ENCODE results near the gene WRAP73. TPM values are rescaled to one million over a fixed set of nuclear protein-coding genes. Genes with fewer than 3 reads are reported as not detected.

The WRAP73 gene
- total and polyA plus RNA-seq, 9 donors: 5.3 to 18.0 (median 15.8) TPM

DNA sequence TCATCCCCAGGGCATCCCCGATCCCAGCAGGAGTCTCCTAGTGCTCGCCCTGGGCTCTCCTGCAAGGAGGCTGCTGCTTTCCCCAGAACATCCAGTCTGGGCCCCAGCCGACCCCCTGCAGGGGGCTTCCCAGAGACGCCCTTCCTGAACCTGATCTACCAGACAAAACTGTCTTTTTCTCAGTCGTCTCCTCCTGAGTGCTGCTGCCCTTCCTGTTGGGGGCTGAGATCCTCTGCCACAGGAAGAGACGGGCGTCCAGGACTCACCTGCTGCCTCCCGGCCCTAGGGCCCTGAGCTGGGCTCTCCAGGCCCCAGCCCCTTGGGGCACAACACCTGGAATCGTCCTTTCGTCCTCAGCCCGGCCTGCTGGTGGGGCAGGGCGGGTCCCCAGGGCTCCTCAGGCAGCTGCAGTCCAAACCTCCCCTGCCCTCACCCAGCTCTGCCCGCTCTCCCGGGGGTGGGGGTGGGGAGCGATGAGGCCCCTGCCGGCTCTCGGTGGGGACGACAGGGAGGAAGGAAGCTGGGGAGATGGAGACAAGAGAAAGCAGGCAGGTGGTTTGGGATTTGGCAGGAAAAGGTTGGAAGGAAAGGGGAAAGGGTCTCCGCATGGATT is 39.3 kb upstream of the WRAP73 start:
- intact Hi-C loops (cut with DNase I): no loop called here
- 70 to 72% (median 70%) methylated on average over 18 to 19 of the region's 19 CpGs for WGBS, 3 donors
- Histone ChIP-seq H3K4me3 (no peak overlapping the region), H3K4me1 (ENCODE audit: insufficient read depth) (no peaks in the 10 kb centered on the region), H3K27me3 (no peaks in the 10 kb centered on the region), H3K27ac (no peak overlapping the region), H3K9me3 (no peaks in the 10 kb centered on the region), H3K36me3 (no peaks in the 10 kb centered on the region)
- no peak for DNase-seq
- TF ChIP-seq EP300 (IDR thresholded peaks at IDR 0.05) (no peak), POLR2A (IDR thresholded peaks at IDR 0.05) (no peak)
- TF ChIP-seq, protein P1, sequence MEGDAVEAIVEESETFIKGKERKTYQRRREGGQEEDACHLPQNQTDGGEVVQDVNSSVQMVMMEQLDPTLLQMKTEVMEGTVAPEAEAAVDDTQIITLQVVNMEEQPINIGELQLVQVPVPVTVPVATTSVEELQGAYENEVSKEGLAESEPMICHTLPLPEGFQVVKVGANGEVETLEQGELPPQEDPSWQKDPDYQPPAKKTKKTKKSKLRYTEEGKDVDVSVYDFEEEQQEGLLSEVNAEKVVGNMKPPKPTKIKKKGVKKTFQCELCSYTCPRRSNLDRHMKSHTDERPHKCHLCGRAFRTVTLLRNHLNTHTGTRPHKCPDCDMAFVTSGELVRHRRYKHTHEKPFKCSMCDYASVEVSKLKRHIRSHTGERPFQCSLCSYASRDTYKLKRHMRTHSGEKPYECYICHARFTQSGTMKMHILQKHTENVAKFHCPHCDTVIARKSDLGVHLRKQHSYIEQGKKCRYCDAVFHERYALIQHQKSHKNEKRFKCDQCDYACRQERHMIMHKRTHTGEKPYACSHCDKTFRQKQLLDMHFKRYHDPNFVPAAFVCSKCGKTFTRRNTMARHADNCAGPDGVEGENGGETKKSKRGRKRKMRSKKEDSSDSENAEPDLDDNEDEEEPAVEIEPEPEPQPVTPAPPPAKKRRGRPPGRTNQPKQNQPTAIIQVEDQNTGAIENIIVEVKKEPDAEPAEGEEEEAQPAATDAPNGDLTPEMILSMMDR (IDR thresholded peaks at IDR 0.05): no peak

DNA sequence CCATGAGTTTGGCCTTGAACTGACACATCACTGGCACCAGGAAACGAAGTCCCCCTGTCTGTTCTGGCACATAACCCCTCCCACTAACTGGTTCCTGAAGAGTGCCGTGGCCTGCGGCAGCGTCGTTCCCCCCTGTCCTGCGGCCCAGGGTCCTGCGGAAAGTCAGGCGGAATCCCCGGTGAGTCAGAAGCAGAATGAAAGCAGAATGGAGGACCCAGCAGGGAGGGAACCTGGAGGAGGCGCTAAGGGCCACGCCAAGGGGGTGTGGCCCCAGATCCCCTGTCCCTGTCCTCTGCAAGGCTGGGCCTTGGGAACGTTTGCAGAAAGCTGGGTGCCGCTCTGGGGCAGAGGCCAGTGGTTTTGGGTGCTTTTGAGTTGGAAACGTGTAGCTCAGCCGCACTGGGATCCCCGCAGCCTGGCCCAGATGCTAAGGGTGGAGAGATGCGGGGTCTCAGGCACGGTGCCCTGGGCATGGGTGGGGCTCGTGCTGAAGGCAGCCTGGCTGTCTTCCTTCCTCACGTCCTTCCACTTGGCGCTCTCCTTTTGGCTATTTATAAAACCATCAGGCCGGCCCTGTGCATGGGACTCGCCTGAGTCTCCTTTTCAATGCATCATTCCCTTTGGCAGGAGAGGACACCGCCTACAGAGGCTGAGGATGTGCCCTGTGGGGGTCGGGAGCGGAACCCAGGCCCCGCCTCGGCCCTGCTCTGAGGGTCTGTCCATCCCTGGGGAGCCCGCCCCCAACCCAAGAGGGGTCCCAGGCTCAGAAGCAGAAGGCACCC is 38.6 kb upstream of the WRAP73 start:
- peaks cover 1% of the 10 kb centered on the region for H3K4me1 ChIP-seq (ENCODE audit: insufficient read depth)
- H3K9me3 ChIP-seq: no peaks in the 10 kb centered on the region
- TF ChIP-seq POLR2A (IDR thresholded peaks at IDR 0.05): no peak
- TF ChIP-seq, protein P1 (IDR thresholded peaks at IDR 0.05): no peak
- TF ChIP-seq EP300 (IDR thresholded peaks at IDR 0.05): no peak
- WGBS, 3 donors: 60 to 68% (median 60%) methylated on average over 29 of the region's 29 CpGs
- no peaks in the 10 kb centered on the region for H3K36me3 ChIP-seq
- no peak overlapping the region for H3K27ac ChIP-seq
- intact Hi-C loops (cut with DNase I): no loop called here
- H3K4me3 ChIP-seq: no peak overlapping the region
- DNase-seq: no peak
- no peaks in the 10 kb centered on the region for H3K27me3 ChIP-seq

DNA sequence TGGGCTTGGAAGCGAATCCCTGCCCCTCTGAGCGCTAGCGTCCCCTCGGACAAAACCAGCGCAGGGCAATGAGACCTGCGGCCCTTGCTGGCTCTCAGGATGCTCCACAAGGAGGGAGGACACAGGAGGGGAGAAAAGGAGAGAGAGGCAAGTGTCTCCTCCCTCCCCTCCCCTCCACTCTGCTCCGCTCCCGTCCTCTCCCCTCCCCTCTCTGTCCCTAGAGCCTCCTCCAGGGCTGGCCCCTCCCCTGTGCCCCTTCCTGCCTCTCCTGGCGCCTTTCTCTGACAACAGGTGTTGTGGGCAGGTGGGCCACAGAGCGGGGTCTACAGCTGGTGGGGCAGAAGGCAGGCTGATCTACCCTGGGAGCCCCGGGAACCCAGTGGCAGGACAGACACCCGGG is 37.6 kb upstream of the WRAP73 start:
- no peaks in the 10 kb centered on the region for H3K36me3 ChIP-seq
- TF ChIP-seq, protein P1 (IDR thresholded peaks at IDR 0.05): no peak
- no peak for TF ChIP-seq POLR2A (IDR thresholded peaks at IDR 0.05)
- no peak for TF ChIP-seq EP300 (IDR thresholded peaks at IDR 0.05)
- H3K4me1 ChIP-seq (ENCODE audit: insufficient read depth): peaks cover 1% of the 10 kb centered on the region
- H3K9me3 ChIP-seq: no peaks in the 10 kb centered on the region
- no peak for DNase-seq
- intact Hi-C loops (cut with DNase I): no loop called here
- no peak overlapping the region for H3K4me3 ChIP-seq
- H3K27ac ChIP-seq: no peak overlapping the region
- WGBS, 3 donors: 81 to 86% (median 82%) methylated on average over 11 to 12 of the region's 12 CpGs
- no peaks in the 10 kb centered on the region for H3K27me3 ChIP-seq

DNA sequence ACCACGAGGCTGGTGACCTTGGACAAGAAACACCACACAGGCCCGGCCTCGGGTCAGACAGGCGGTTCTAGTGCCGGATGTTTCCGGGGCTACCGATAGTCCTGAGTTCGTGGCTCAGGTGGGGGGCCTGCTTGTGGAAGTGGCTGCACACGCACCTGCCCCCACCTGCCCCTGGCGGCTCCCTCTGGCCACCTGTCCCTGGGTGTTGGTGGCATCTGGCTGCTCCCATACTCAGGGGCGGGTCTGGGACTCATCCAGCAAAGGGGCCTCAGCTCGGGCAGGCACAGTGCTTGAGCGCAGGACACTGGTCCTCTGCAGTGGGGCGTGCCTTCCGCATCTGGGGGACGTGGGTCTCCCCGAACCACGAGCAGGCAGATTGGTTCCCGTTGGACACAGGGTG is 36.0 kb upstream of the WRAP73 start:
- H3K27ac ChIP-seq: no peak overlapping the region
- WGBS, 3 donors: 75 to 85% (median 79%) methylated on average over 10 to 19 of the region's 19 CpGs

More for the DNA sequence above, 36.0 kb upstream of the WRAP73 start:
- Histone ChIP-seq H3K4me1 (ENCODE audit: insufficient read depth) (peaks cover 1% of the 10 kb centered on the region), H3K4me3 (no peak overlapping the region), H3K27me3 (no peaks in the 10 kb centered on the region), H3K9me3 (no peaks in the 10 kb centered on the region), H3K36me3 (no peaks in the 10 kb centered on the region)
- intact Hi-C loops (cut with DNase I): no loop called here
- TF ChIP-seq EP300 (IDR thresholded peaks at IDR 0.05) (no peak), POLR2A (IDR thresholded peaks at IDR 0.05) (no peak)
- TF ChIP-seq, protein P1 (IDR thresholded peaks at IDR 0.05): no peak
- DNase-seq: no peak
